ENCODE data around the gene SUCLA2.

DNA sequence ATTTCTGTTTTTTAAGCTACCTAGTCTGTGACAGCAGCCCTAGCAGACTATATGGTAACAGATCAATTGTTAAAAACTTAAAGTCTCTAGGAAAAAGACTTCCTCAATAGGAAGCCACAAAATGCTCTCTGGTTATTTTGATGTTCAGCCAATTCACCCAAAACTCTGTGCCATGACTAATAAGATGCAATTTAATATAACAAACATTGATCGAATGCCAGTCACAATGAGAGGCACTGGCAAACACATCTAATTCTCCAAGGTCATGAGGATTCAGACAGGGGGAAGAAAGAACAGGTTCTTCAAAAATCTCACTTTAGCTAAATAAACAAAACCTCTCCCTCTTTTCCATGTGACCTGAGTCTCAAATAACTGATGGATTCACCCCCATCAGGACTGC is 107.5 kb downstream of the SUCLA2 start:
- TF ChIP-seq EZH2 (IDR thresholded peaks at IDR 0.05; ENCODE audit: insufficient read depth, poor library complexity, severe bottlenecking) (no peak), EZH2phosphoT487 (IDR thresholded peaks at IDR 0.05; ENCODE audit: insufficient read depth, low read depth) (no peak)

Measured in GM23248 (cell line).